Neural progenitor cell (in vitro differentiated cells): Measurements from ENCODE around the gene CRIP2.

ENCODE experiments used
- EZH2phosphoT487 ChIP-seq: fragments of 200-600 bp; sonication (generic); IDR thresholded peaks from 2 replicates; pipeline ENCODE4 v1.6.1; 2017; ENCODE audit warnings: antibody characterized with exemption
- TF ChIP-seq, protein P1 (sequence below): fragments of 200-600 bp; sonication (generic); IDR thresholded peaks from 2 replicates; pipeline ENCODE4 v1.5.1; 2017; ENCODE audit warnings: antibody characterized with exemption, mild to moderate bottlenecking

GRCh38 chr14:105487449-105487985 is 12.9 kb downstream of the CRIP2 start:
- TF ChIP-seq, protein P1, sequence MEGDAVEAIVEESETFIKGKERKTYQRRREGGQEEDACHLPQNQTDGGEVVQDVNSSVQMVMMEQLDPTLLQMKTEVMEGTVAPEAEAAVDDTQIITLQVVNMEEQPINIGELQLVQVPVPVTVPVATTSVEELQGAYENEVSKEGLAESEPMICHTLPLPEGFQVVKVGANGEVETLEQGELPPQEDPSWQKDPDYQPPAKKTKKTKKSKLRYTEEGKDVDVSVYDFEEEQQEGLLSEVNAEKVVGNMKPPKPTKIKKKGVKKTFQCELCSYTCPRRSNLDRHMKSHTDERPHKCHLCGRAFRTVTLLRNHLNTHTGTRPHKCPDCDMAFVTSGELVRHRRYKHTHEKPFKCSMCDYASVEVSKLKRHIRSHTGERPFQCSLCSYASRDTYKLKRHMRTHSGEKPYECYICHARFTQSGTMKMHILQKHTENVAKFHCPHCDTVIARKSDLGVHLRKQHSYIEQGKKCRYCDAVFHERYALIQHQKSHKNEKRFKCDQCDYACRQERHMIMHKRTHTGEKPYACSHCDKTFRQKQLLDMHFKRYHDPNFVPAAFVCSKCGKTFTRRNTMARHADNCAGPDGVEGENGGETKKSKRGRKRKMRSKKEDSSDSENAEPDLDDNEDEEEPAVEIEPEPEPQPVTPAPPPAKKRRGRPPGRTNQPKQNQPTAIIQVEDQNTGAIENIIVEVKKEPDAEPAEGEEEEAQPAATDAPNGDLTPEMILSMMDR = no peak
- TF ChIP-seq EZH2phosphoT487 = no peak
